ENCODE data around the gene FMNL2.

DNA sequence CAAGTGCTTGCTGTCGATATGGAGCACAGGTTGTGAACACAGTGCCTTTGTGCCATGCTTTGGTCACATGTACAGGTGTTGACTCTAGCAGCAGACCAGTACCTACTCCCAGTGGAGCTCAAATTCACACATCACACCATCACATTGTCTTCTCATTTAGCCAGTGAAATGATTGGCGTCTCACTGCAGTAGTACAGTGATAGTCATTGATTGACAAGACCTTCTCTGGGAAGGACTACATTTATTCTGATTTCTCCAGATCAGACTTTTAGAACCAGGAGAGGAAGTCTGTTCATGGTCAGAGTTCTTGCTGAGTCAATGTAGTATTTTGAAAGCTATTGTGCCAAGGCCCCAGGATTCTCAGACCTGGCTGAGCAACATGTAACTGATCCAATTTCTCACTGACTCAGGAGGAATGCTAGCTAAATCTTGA lies 75.2 kb downstream of the FMNL2 start:
- TF ChIP-seq, protein P1, sequence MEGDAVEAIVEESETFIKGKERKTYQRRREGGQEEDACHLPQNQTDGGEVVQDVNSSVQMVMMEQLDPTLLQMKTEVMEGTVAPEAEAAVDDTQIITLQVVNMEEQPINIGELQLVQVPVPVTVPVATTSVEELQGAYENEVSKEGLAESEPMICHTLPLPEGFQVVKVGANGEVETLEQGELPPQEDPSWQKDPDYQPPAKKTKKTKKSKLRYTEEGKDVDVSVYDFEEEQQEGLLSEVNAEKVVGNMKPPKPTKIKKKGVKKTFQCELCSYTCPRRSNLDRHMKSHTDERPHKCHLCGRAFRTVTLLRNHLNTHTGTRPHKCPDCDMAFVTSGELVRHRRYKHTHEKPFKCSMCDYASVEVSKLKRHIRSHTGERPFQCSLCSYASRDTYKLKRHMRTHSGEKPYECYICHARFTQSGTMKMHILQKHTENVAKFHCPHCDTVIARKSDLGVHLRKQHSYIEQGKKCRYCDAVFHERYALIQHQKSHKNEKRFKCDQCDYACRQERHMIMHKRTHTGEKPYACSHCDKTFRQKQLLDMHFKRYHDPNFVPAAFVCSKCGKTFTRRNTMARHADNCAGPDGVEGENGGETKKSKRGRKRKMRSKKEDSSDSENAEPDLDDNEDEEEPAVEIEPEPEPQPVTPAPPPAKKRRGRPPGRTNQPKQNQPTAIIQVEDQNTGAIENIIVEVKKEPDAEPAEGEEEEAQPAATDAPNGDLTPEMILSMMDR (IDR thresholded peaks at IDR 0.05), result no peak
- no peak for TF ChIP-seq POLR2A (IDR thresholded peaks at IDR 0.05)

Data from heart left ventricle (tissue), 13 donors.